C4-2B (cell line): ENCODE results near the gene AHCYL1.
"Not testable (repeated sequence)": the region's sequence is repeated elsewhere in the genome, so short reads cannot be mapped to it uniquely, and the experiment has no call there.

Experiments used
- H3K27ac ChIP-seq: fragments of 450-650 bp; 2 replicates; pipeline ENCODE4 v1.5.1; 2017
- CTCF ChIP-seq: fragments of 450-650 bp; conservative IDR thresholded peaks from 2 replicates; pipeline ENCODE4 v1.5.1; 2017; ENCODE audit warnings: mild to moderate bottlenecking
- ZFX ChIP-seq: fragments of 450-650 bp; IDR thresholded peaks from 2 replicates; pipeline ENCODE4 v1.6.1; 2017

AHCYL1 gene

GRCh38 chr1:109947582-109948284 lies 36.8 kb upstream of the AHCYL1 start:
- TF ChIP-seq ZFX (peak; percentile 24; the same call in 1 of the 2 replicates), CTCF (no peak)
- peak overlapping the region; percentile 98 for H3K27ac ChIP-seq

GRCh38 chr1:109948285-109948630 lies 36.3 kb upstream of the AHCYL1 start:
- peak overlapping the region; percentile 98; the same call in 1 of the 2 replicates for H3K27ac ChIP-seq
- TF ChIP-seq CTCF (no peak), ZFX (no peak)

- peak overlapping the region; percentile 79; the same call in 1 of the 2 replicates for H3K27ac ChIP-seq
- TF ChIP-seq ZFX (no peak), CTCF (no peak)
Observed at GRCh38 chr1:109950038-109950437, 34.5 kb upstream of the AHCYL1 start.

- H3K27ac ChIP-seq = no peak overlapping the region; the same call in 1 of the 2 replicates
- TF ChIP-seq ZFX (no peak; the same call in 1 of the 2 replicates), CTCF (no peak)
Observed at GRCh38 chr1:109950509-109950908, 34.1 kb upstream of the AHCYL1 start.

GRCh38 chr1:109951501-109951900 lies 33.1 kb upstream of the AHCYL1 start:
- H3K27ac ChIP-seq = not testable (repeated sequence)

- no peak for TF ChIP-seq ZFX
- no peak for TF ChIP-seq CTCF
- H3K27ac ChIP-seq = no peak overlapping the region
Observed at GRCh38 chr1:109954041-109954512, 30.5 kb upstream of the AHCYL1 start.

- TF ChIP-seq ZFX (no peak), CTCF (no peak)
- peak overlapping the region; percentile 85 for H3K27ac ChIP-seq
Observed at GRCh38 chr1:109959632-109959973, 25.0 kb upstream of the AHCYL1 start.
